Measurements from ENCODE around the gene ITGAV.
"Not testable (repeated sequence)": the region's sequence is repeated elsewhere in the genome, so short reads cannot be mapped to it uniquely, and the experiment has no call there.

The ITGAV gene

GRCh38 chr2:186589612-186590349 is at the start of gene ITGAV:
TSS of gene ITGAV (plus strand) at chr2:186590056. CDS start at chr2:186590339, 283 bp downstream.
- no peak for FAIRE-seq

GRCh38 chr2:186540941-186541340 is 48.9 kb upstream of the ITGAV start:
- FAIRE-seq = no peak

- FAIRE-seq = no peak
Measured at GRCh38 chr2:186542002-186542401, 47.9 kb upstream of the ITGAV start.

GRCh38 chr2:186543561-186544131 is 46.2 kb upstream of the ITGAV start:
- FAIRE-seq = peak; percentile 21

- peak; percentile 21 for FAIRE-seq
Measured at GRCh38 chr2:186544255-186544675, 45.6 kb upstream of the ITGAV start.

- no peak for FAIRE-seq
Measured at GRCh38 chr2:186546846-186547245, 43.0 kb upstream of the ITGAV start.

- no peak for FAIRE-seq
Measured at GRCh38 chr2:186551323-186552050, 38.4 kb upstream of the ITGAV start.

- FAIRE-seq = no peak
Measured at GRCh38 chr2:186554429-186554828, 35.4 kb upstream of the ITGAV start.

GRCh38 chr2:186554850-186555671 is 34.8 kb upstream of the ITGAV start:
- FAIRE-seq = no peak

- FAIRE-seq = no peak
Measured at GRCh38 chr2:186558512-186559276, 31.2 kb upstream of the ITGAV start.

GRCh38 chr2:186559370-186559769 is 30.5 kb upstream of the ITGAV start:
- no peak for FAIRE-seq

- FAIRE-seq = no peak
Measured at GRCh38 chr2:186559848-186560247, 30.0 kb upstream of the ITGAV start.

GRCh38 chr2:186560254-186560653 is 29.6 kb upstream of the ITGAV start:
- FAIRE-seq = no peak

GRCh38 chr2:186561467-186562208 is 28.2 kb upstream of the ITGAV start:
- FAIRE-seq = no peak

- no peak for FAIRE-seq
Measured at GRCh38 chr2:186562209-186562578, 27.7 kb upstream of the ITGAV start.

GRCh38 chr2:186568600-186568999 is 21.3 kb upstream of the ITGAV start:
- not testable (repeated sequence) for FAIRE-seq

- FAIRE-seq = not testable (repeated sequence)
Measured at GRCh38 chr2:186569127-186569526, 20.7 kb upstream of the ITGAV start.

- FAIRE-seq = no peak
Measured at GRCh38 chr2:186569897-186570296, 20.0 kb upstream of the ITGAV start.

GRCh38 chr2:186570604-186571003 is 19.3 kb upstream of the ITGAV start:
- no peak for FAIRE-seq

- no peak for FAIRE-seq
Measured at GRCh38 chr2:186572705-186573104, 17.2 kb upstream of the ITGAV start.

GRCh38 chr2:186573531-186573930 is 16.3 kb upstream of the ITGAV start:
- no peak for FAIRE-seq

- peak; percentile 97 for FAIRE-seq
Measured at GRCh38 chr2:186575302-186575701, 14.6 kb upstream of the ITGAV start.

All from islet of Langerhans (tissue), 1 donor.